GM18868 (cell line): ENCODE results near the gene TUSC2.
A peak's percentile ranks its signal among the peaks of the same experiment; 100 is the strongest.
"Not testable (repeated sequence)": the region's sequence is repeated elsewhere in the genome, so short reads cannot be mapped to it uniquely, and the experiment has no call there.

ENCODE experiments used
- ATAC-seq: cut with Tn5 transposase; IDR thresholded peaks from one replicate; pipeline ENCODE4 v1.9.1; 2021; ENCODE audit warnings: mild to moderate bottlenecking, moderate library complexity; ENCODE audit not compliant: unreplicated experiment

The TUSC2 gene

DNA sequence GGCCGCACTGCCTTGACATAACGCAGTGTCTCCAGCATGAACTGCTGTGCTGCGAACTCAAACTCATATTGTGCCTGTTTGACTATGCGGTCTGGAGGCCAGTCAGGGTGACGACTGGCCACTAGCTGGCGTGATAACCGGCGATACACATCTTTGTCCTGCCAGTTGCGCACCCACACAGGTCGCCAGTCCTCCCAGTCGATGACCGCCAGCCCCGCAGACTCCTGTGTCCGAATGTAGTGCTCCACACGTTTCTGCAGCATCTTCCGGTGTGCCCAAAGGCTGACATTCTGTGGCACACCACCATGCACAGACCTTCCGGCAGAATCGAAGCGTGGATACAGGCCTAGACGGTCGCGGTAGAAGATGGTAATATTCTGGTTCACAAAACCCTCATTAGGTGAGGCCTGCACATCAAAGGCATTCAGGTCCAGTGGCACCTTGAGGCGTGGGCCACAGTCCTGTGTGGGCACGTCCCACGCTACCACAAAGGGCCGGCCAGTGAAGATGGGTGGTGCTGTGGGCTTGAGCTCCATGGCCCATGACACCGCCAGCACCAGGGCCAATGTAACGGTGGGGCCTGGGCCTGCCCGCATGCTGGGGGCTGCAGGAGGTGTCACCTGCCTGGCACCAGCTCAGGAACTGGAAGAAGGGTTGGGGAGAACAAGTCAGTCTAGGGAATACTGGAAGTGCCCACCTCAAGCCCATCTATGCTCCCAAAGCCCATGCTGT lies 8.0 kb downstream of the TUSC2 start:
- ATAC-seq: no peak

DNA sequence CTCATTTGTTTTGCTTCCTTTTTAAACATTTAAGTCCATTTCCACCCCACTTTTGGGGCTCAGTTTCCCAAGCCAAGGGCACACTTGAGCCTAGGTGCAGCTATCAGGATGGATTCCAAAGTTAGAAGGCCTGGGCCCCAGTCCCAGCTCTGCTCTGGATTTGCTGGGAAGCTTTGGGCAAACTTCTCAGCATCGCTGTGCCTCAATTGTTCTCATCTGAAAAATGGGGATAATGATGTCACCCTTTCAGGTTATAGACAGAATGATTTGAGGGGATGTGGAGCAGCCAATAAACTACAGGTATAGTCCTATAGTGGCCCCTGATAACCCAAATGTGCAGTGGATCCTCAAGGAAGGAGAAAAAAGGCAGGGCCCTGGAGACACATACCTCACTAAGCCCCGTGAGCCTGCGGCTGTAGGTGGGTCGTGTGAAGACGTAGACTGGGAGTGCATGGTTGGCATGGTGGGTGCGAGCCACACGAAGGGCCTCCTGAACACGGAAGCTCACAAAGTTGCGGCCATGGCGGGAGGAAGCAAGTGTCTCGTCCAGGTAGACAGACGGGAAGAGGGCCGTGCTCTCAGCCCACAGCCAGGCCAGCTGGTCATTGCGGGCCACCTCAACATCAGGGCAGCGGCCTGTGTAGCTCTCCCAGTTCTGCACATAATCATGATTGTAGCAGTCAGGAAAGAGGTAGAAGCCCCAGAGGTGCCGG lies 8.7 kb downstream of the TUSC2 start:
- ATAC-seq: no peak

DNA sequence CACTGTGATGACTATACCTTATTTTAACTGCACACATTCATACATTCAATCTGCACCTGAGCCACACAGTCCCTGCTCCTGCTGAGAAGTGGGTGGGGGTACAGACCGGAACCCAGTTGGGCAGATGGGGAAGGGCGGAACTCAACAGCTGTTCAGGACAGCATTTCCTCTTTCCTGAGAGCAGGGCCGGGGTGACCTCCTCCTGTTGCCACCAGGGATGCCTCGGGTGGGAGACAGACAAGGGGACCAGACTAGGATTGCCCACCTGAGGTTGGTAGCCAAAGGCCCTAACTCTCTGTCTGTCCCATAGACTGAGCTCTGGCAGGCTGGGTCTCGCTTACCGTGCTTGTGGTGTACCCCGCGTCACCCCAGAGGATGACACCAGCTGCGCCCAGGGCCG lies 9.4 kb downstream of the TUSC2 start:
- ATAC-seq: no peak

DNA sequence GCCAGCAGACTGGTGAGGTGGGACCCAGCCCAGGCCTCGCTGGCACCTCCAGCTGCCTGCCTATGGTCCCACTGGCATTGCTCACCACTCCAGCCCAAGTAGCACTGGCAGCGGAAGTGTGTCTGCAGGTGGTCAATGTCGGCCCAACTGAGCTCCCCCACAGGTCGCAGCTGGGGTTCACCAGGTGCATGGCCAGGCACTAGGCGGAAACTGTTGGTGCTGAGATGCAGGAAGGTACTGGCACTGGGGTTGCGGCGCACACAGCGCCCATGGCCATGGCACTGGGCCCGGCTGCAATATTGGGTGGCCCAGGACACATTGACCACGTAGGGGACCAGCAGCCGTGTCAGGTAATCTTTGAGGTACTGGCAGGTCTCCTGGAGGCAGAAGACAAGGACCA lies 9.9 kb downstream of the TUSC2 start:
- no peak for ATAC-seq

DNA sequence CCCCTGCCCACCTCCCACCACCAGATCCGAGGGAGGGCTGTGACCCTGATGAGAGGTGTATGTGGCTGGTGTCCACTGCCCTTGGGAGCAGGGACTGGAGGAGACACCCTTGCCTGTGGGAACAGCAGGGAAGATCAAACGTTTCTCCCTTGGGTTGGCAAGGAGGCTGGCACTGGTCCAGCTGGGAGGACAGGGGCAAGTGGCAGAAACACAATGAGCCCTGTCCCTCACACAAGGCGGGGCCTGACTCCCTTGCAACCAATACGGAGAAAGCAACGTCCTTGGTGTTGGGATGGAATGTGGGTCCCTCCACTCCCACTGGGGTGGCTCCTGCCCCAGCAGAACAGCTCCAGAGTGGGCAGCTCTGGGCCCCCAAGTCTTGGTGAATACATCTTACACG lies 10.7 kb downstream of the TUSC2 start:
- no peak for ATAC-seq

DNA sequence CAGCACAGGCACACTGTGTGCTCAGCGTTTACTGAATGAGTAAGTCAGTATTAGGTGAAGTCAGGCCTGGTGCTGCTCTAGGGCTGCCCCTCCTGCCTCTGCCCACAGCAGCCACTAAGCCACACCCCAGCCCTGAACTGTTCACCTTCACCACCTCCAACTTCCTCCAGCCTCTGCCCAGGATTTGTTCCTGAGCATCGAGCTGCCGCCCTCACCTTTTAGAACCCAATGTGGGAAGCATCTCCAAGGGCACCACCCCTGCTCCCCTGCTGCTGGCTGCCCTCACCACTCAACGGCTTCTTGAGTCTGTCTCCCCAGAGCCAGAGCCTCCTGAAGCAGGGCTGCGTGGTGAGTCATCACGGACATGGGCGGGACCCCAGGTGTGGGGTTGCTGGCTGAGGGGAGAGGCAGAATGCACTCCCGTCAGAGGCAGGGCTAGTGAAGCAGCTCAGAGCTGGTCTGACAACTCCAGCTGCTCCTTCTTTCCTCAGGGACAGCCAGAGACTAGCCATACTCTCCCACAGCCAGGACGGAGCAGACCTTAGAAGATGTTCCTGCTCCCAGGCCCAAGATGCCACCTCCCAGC lies 11.3 kb downstream of the TUSC2 start:
- ATAC-seq: no peak

DNA sequence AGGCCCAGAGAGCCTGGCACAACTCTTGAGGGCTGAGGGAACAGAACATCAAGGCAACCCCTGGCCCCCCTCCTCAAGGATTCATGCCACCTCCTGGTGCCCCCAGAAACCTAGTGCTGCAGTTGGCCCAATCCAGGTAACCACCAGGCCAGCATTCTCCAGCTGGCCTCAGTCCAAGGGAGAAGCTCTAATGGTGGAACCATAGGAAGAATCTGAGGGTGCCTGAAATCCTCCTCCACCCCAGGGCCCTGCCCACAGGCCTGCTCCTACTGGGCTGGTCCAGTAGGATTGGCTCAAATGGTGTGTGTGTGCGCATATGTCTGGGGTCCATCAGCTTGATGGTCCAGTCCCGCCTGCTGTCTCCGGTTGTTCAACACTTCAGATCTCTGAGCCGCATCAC lies 13.2 kb downstream of the TUSC2 start:
- no peak for ATAC-seq

DNA sequence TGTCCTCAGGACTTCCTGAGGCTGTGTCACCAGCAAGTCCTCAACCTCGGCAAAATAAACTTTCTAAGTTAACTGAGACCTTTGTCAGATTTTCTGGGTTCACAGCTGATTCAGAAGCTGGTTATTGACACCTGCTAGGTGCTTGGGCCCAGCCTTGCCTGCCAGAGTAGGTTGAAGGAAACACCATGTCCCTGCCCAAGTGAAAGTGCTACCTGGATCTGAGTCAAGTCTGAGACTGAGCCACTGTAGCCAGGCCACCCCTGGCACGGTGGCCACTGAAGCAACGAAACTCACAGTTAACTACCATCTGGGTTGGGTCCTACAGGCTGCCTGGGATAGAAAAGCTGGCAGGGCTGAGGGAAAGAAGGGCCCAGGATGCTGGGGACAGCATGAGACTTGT lies 13.7 kb downstream of the TUSC2 start:
- ATAC-seq: no peak

DNA sequence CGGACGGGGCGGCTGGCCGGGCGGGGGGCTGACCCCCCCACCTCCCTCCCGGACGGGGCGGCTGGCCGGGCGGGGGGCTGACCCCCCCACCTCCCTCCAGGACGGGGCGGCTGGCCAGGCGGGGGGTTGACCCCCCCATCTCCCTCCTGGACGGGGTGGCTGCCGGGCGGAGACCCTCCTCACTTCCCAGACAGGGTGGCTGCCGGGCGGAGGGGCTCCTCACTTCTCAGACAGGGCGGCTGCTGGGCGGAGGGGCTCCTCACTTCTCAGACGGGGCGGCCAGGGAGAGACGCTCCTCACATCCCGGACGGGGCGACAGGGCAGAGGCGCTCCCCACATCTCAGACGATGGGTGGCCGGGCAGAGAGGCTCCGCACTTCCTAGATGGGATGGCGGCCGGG lies 16.0 kb downstream of the TUSC2 start:
- ATAC-seq: not testable (repeated sequence)

DNA sequence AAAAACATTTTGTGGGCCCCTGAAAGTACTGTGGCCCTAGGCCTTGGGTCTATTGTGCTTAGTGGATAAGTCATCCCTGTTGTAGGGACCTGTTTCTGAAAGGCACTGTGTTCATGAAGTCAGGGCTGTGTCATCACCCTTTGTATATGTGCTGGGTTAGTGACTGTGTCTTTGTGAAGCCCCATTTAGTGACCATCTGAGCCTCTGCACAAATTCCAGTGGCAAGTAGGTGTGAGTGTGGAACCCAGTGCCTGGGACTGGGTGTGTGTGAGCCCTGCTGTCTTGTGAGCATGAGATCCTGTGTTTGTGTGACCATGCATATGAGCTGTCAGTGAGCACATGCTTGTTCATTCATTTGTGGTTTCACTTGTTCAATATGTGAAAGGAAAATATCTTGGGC lies 23.4 kb downstream of the TUSC2 start:
- no peak for ATAC-seq

DNA sequence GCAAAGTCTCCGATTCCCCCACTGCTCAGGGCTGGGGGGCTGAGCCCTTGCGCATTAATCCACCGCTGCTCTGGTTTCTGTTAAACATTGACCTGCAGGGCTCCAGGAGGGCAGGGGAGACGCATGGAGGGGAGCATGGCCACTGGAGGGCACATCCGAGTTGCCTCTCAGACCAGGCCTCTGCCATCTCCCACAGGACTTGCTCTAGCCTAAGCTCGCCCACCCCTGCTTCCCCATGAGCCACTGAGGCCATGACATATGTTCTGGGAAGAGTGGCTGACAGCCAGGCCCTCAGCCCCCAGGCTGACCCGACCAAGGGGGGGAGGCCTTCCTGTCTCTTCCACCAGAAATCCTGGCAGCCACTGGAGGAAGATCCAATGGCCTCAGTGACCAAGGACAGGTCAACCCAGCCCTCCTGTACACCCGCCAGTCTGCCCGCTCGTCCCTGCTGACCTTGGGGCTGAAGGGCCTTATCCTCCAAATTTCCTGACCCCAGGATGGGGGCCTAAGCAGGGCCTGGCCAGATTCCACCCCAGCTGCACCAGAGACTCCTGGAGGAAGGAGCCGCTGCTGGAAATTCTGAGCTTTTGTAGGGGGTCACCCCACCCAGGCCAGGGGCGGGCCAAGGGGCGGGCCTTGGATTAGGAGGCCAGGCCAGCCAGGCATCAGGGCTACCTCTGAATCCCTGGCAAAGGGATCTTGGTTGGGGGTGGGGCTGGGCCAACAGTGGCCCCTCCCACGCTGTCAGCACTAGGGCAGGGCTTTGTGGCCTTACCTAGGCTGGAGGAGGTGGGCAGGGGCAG lies 24.8 kb downstream of the TUSC2 start, which contains the start of gene HYAL1:
TSS of gene HYAL1 (minus strand) at position 562 of the 803 bp plus-strand sequence. CDS start 618 bp downstream, outside the sequence.
- no peak for ATAC-seq

DNA sequence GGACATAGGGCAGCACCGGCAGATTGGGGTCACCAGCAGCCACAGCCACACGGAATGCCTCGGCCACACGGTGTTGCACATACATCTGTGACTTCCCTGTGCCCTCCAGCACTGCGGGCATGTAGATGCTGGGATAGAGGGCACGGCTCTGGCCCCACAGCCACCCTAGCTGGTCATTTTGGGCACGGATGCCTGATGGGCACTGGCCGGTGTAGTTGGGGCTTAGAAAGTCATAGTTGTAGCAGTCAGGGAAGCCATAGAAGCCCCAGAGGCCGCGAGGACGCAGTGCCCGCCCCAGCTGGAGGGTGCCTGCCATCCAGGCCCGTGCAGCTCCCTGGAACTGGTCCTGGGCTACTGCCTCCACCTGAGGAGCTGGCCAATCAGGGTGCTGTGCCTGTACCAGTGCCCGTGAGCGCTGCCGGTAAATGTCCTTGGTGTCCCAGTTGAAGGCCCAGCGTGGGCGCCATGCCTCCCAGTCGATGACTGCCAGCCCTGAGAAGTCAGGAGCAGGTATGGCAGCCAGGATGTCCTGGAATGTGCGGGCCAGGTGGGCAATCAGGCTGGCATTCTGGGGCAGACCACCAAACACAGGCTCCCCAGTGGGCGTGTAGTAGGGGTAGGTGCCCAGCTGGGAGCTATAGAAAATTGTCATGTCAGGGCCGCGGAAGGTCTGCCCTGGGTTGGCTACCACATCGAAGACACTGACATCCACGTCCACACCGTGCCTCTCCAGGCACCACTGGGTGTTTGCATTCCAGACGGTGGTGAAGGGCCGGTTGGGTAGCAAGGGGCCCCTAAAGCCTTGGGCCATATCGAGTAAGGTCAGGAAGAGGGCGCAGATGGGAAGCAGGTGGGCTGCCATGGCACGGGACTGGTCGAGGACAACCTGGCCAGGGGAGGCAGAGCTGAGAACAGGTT lies 25.7 kb downstream of the TUSC2 start:
- no peak for ATAC-seq

DNA sequence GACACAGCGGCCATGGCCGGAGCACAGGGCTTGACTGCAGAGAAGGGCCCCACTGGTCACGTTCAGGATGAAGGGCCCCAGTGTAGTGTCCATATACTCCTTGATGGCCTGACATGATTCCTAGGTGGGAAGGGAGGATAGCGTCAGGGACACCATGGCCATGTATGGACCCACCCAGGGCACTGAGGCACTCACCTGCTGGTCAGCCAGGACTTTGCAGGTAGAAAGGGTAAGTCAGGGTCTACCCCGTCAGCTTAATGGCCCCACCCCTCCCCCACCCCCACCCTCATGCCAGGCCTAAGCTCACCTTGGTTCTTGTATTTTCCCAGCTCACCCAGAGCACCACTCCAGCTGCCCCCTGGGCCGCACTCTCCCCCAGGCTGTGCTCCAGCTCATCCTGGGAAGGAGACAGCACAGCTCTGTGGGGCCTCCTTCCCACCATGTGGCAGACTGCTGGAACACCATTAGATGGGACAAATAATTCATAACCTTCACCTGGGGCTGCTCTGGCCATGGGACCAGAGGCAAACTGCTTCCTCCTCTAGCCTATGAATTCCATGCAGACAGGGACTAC lies 27.3 kb downstream of the TUSC2 start:
- ATAC-seq: no peak

DNA sequence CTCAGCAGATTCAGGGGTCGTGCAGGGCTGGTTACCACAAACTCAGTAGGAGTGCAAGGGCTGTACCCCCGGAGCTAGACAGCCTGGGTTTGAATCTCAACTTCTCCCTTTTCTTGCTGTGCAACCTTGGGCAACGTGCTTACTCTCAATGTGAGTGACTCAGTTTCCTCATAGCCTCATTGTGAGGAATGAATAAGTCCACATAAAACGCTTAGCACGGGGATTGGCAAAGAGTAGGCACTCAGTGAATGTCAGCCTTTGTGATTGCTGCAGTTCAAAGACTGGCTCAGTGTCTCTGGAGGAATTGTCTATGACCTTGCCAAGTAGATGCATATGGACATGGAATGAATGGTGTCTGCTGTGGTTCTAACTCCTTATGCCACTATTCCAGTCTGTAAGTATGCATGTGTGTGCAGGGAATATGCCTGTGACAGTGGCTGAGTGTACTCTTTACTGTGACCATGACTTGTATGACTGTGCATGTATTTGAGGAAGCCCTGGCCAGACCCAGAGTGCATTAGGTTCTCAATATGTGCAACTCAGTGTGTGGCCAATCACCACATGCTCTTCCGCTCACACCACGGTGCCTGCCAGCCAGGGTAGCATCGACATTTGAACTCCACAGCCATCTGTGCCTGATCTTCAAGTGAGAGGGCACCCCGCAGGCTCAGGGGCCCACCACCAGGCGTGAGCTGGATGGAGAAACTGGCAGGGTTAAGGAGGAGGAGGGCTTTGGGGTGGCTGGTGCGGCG lies 27.9 kb downstream of the TUSC2 start:
- no peak for ATAC-seq

DNA sequence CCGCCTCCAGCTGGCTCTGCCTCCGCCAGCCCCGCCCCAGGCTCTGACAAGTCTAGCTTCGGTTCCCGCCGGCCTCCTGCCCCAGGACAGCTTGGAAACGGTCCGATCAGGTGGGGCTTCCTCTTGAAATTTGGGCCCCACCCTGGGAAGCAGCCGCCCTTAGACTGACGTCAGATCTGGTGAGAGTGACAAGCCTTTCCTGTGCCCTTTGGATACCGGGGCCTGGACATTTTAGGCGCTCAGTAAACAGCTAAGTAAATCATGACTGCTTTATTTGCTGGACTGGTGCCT lies 28.4 kb downstream of the TUSC2 start:
- ATAC-seq: no peak

DNA sequence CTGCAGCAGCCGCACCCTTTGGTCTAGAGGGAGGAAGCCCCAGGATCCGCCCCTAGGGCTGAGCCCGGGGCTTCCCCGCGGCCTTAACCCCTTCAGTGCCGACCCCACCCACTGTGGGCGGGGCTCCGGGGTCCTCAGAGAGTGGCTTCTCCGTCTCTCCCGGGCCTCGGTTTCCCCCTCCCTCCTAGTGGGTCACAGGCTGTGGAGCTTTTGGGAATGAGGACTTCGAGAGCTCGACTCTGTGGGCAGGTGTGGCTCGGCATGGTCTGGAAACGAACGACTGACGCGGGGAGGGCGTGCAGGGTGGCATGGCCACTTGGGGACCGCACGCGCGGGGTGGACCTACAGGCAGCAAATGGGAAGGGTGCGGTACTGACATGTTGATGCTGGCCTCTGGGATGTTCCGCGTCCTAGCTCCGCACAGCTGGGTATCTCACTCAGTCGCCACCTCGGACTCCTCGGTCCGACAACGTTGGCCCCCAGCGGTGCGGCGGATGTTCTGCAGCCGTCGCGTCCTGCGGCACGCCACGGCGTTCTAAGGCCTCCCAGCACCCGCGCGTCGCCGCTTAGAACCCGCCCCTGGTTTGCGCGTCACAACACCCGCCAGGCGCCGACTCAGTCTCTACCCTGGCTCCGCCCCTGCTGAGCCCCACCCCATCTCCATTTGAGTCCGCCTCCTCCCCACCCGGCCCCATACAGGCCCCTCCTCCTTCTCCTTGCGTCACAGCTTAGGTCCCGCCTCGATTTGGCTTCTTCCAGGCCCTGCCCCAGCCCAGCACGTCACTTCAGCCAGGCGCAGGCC lies 29.0 kb downstream of the TUSC2 start, which contains the start of the genes HYAL3 and NAA80:
TSS of gene HYAL3 (minus strand) at position 570 of the 802 bp plus-strand sequence. CDS start 3,803 bp downstream, outside the sequence.
TSS of gene NAA80 (minus strand) at position 570 of the 802 bp plus-strand sequence. CDS start 1,942 bp downstream, outside the sequence.
- peak; percentile 85 for ATAC-seq

DNA sequence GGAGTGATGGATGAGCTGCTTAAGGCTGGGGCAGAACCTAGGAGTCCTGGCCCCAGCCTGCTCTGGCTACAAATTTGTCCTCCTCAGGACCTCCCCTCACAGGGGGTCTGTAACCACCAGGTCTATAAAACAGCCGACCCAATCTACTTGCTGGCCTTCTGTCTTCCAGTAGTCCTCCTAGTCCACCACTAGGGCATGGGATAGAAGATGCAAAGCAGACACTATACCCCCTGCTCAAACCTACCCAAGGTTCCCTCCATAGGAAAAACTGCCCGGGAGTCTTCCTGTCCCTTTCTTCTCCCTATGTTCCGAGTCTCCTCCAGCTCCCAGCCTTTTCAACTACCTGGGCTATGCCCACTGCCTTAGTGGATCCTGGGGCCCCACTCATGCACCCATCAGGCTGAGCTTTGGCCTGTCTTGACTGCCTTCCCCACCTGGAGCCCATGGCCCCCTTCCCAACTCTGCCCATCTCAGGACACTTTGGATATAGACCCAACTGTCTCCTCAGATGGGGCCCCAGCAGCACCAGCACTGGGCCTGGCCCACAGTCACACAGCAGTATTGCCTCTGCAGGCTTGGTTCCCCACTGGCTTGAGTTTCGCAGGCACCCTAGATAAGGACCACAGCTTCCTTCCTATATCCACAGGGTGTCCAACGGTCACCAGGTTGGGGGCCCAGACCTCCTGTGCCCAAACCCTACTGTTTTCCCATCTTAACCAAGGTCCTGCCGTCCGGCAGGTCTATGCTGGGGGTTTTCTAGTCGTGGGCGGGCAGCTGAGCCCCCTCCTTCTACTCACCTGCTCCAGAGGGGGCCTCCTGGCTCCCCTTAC lies 29.9 kb downstream of the TUSC2 start:
- ATAC-seq: no peak
